ENCODE data around the gene CNOT4.

DNA sequence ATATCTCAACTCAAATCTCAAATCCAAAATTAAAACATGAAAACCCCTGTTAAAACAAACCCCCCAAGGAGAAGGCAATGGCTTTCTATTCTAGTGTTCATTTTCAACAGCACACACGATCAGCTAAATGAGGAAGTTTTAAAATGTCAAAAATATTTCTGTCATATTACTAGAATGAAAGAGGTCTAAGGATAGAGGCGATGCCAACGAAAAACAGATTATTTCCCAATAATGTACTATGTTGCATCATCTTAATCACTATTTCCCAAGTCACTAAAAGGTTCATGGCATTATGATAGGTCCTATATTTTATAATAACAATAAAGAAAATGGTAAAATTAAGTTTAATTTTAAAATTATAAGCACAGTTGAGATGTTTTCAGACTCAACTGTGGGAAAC lies 10.1 kb downstream of the CNOT4 start:
- TF ChIP-seq, protein P1, sequence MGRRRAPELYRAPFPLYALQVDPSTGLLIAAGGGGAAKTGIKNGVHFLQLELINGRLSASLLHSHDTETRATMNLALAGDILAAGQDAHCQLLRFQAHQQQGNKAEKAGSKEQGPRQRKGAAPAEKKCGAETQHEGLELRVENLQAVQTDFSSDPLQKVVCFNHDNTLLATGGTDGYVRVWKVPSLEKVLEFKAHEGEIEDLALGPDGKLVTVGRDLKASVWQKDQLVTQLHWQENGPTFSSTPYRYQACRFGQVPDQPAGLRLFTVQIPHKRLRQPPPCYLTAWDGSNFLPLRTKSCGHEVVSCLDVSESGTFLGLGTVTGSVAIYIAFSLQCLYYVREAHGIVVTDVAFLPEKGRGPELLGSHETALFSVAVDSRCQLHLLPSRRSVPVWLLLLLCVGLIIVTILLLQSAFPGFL (CRISPR knock-in tag; IDR thresholded peaks at IDR 0.05; ENCODE audit: borderline replicate concordance): no peak
- TF ChIP-seq, protein P2, sequence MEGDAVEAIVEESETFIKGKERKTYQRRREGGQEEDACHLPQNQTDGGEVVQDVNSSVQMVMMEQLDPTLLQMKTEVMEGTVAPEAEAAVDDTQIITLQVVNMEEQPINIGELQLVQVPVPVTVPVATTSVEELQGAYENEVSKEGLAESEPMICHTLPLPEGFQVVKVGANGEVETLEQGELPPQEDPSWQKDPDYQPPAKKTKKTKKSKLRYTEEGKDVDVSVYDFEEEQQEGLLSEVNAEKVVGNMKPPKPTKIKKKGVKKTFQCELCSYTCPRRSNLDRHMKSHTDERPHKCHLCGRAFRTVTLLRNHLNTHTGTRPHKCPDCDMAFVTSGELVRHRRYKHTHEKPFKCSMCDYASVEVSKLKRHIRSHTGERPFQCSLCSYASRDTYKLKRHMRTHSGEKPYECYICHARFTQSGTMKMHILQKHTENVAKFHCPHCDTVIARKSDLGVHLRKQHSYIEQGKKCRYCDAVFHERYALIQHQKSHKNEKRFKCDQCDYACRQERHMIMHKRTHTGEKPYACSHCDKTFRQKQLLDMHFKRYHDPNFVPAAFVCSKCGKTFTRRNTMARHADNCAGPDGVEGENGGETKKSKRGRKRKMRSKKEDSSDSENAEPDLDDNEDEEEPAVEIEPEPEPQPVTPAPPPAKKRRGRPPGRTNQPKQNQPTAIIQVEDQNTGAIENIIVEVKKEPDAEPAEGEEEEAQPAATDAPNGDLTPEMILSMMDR (IDR thresholded peaks at IDR 0.05): no peak
- TF ChIP-seq, protein P3, sequence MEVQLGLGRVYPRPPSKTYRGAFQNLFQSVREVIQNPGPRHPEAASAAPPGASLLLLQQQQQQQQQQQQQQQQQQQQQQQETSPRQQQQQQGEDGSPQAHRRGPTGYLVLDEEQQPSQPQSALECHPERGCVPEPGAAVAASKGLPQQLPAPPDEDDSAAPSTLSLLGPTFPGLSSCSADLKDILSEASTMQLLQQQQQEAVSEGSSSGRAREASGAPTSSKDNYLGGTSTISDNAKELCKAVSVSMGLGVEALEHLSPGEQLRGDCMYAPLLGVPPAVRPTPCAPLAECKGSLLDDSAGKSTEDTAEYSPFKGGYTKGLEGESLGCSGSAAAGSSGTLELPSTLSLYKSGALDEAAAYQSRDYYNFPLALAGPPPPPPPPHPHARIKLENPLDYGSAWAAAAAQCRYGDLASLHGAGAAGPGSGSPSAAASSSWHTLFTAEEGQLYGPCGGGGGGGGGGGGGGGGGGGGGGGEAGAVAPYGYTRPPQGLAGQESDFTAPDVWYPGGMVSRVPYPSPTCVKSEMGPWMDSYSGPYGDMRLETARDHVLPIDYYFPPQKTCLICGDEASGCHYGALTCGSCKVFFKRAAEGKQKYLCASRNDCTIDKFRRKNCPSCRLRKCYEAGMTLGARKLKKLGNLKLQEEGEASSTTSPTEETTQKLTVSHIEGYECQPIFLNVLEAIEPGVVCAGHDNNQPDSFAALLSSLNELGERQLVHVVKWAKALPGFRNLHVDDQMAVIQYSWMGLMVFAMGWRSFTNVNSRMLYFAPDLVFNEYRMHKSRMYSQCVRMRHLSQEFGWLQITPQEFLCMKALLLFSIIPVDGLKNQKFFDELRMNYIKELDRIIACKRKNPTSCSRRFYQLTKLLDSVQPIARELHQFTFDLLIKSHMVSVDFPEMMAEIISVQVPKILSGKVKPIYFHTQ (CRISPR knock-in tag; IDR thresholded peaks at IDR 0.05): no peak

Measured in WTC11 (cell line).